MM.1S (cell line): ENCODE data around the gene PDE4B.

ENCODE experiments used
- DNase-seq: peaks from one replicate; pipeline ENCODE4 v3.0.0-alpha.2; 2015
- H2AFZ ChIP-seq: fragments of 300-600 bp; sonication (generic); 2 replicates; pipeline ENCODE4 v1.6.0; 2016; ENCODE audit warnings: antibody characterized with exemption, low read length
- H3F3A ChIP-seq: fragments of 300-600 bp; sonication (generic); 2 replicates; pipeline ENCODE4 v1.6.1; 2016; ENCODE audit warnings: mild to moderate bottlenecking, antibody characterized with exemption, low read length, moderate library complexity, mixed read lengths; ENCODE audit not compliant: insufficient read depth
- H3K27ac ChIP-seq: fragments of 300-600 bp; sonication (generic); 2 replicates; pipeline ENCODE4 v1.5.1; 2016; ENCODE audit warnings: mild to moderate bottlenecking, low read length
- H3K27me3 ChIP-seq: fragments of 300-600 bp; sonication (generic); replicated peaks from 2 replicates; pipeline ENCODE4 v1.6.0; 2016; ENCODE audit warnings: low read length; ENCODE audit not compliant: insufficient read depth
- H3K36me3 ChIP-seq: fragments of 300-600 bp; sonication (generic); replicated peaks from 2 replicates; pipeline ENCODE4 v1.6.1; 2016; ENCODE audit warnings: mild to moderate bottlenecking, low read length, mixed read lengths; ENCODE audit not compliant: insufficient read depth
- H3K4me1 ChIP-seq: fragments of 300-600 bp; sonication (generic); 2 replicates; pipeline ENCODE4 v1.6.1; 2016; ENCODE audit warnings: low read length, mixed read lengths
- H3K4me2 ChIP-seq: fragments of 300-600 bp; sonication (generic); 2 replicates; pipeline ENCODE4 v1.6.0; 2016; ENCODE audit warnings: low read depth, low read length
- H3K4me3 ChIP-seq: fragments of 300-600 bp; sonication (generic); 2 replicates; pipeline ENCODE4 v1.5.1; 2016; ENCODE audit warnings: low read length, mixed read lengths
- H3K79me2 ChIP-seq: fragments of 300-600 bp; sonication (generic); 2 replicates; pipeline ENCODE4 v1.6.1; 2016; ENCODE audit warnings: mixed run types, low read length, mixed read lengths
- H3K9ac ChIP-seq: fragments of 300-600 bp; sonication (generic); 2 replicates; pipeline ENCODE4 v1.6.1; 2016; ENCODE audit warnings: low read length, mixed read lengths
- H3K9me2 ChIP-seq: fragments of 300-600 bp; sonication (generic); replicated peaks from 2 replicates; pipeline ENCODE4 v1.6.1; 2016; ENCODE audit warnings: mild to moderate bottlenecking, low read length, mixed read lengths; ENCODE audit not compliant: insufficient read depth
- H3K9me3 ChIP-seq: fragments of 300-600 bp; sonication (generic); replicated peaks from 2 replicates; pipeline ENCODE4 v1.6.1; 2016; ENCODE audit warnings: mild to moderate bottlenecking, low read length, mixed read lengths; ENCODE audit not compliant: insufficient read depth
- H4K20me1 ChIP-seq: fragments of 300-600 bp; sonication (generic); 2 replicates; pipeline ENCODE4 v1.6.1; 2016; ENCODE audit warnings: mild to moderate bottlenecking, low read length, moderate library complexity, mixed read lengths; ENCODE audit not compliant: insufficient read depth
- CTCF ChIP-seq: fragments of 300-600 bp; sonication (generic); IDR thresholded peaks from 2 replicates; pipeline ENCODE4 v1.5.1; 2016; ENCODE audit warnings: antibody characterized with exemption, low read length, mixed read lengths
- EZH2 ChIP-seq: fragments of 300-600 bp; sonication (generic); optimal IDR thresholded peaks from 2 replicates; pipeline ENCODE3; 2017; ENCODE audit warnings: low read depth, mild to moderate bottlenecking, antibody characterized with exemption, low read length, mixed read lengths
- EZH2phosphoT487 ChIP-seq: fragments of 300-600 bp; sonication (generic); IDR thresholded peaks from 2 replicates; pipeline ENCODE4 v1.6.1; 2018; ENCODE audit warnings: antibody characterized with exemption, low read length

Gene PDE4B

GRCh38 chr1:66206563-66207144, 414.0 kb downstream of the PDE4B start:
- Histone ChIP-seq H3F3A (no peaks in the 10 kb centered on the region), H3K36me3 (no peaks in the 10 kb centered on the region), H3K9me2 (no peaks in the 10 kb centered on the region), H3K27me3 (no peaks in the 10 kb centered on the region), H3K4me3 (no peak overlapping the region), H3K27ac (no peak overlapping the region), H2AFZ (no peak overlapping the region), H3K4me2 (no peak overlapping the region), H3K9ac (no peak overlapping the region), H3K9me3 (no peaks in the 10 kb centered on the region), H4K20me1 (no peaks in the 10 kb centered on the region), H3K4me1 (no peaks in the 10 kb centered on the region), H3K79me2 (no peaks in the 10 kb centered on the region)
- DNase-seq = no peak
- no peak for TF ChIP-seq EZH2
- TF ChIP-seq EZH2phosphoT487 = no peak
- TF ChIP-seq CTCF = no peak

- Histone ChIP-seq H3K9me3 (no peaks in the 10 kb centered on the region), H3K4me1 (no peaks in the 10 kb centered on the region), H3K4me2 (no peak overlapping the region), H3K36me3 (no peaks in the 10 kb centered on the region), H3K27ac (no peak overlapping the region), H4K20me1 (no peaks in the 10 kb centered on the region), H3K79me2 (no peaks in the 10 kb centered on the region), H3K27me3 (no peaks in the 10 kb centered on the region), H3K9me2 (no peaks in the 10 kb centered on the region), H3F3A (no peaks in the 10 kb centered on the region), H3K9ac (no peak overlapping the region), H3K4me3 (no peak overlapping the region), H2AFZ (no peak overlapping the region)
- TF ChIP-seq CTCF = no peak
- TF ChIP-seq EZH2 = no peak
- TF ChIP-seq EZH2phosphoT487 = no peak
- no peak for DNase-seq
Measured at GRCh38 chr1:66207484-66207883, 414.8 kb downstream of the PDE4B start.

GRCh38 chr1:66208632-66209031, 415.9 kb downstream of the PDE4B start:
- no peak overlapping the region for H2AFZ ChIP-seq
- no peak overlapping the region for H3K9ac ChIP-seq
- no peaks in the 10 kb centered on the region for H3K9me2 ChIP-seq
- H3K4me1 ChIP-seq = 0 out of 2 replicates have a peak, but pooled peaks cover 3% of the 10 kb centered on the region
- H3K27ac ChIP-seq = no peak overlapping the region
- H3F3A ChIP-seq = no peaks in the 10 kb centered on the region
- H3K9me3 ChIP-seq = no peaks in the 10 kb centered on the region
- H3K27me3 ChIP-seq = no peaks in the 10 kb centered on the region
- H3K4me2 ChIP-seq = no peak overlapping the region
- H3K79me2 ChIP-seq = no peaks in the 10 kb centered on the region
- no peaks in the 10 kb centered on the region for H4K20me1 ChIP-seq
- H3K36me3 ChIP-seq = no peaks in the 10 kb centered on the region
- no peak overlapping the region for H3K4me3 ChIP-seq
- no peak for DNase-seq
- TF ChIP-seq CTCF = no peak
- TF ChIP-seq EZH2phosphoT487 = no peak
